Stimulated activated CD4-positive, alpha-beta T cell treated with anti-CD3 and anti-CD28 coated beads, Interleukin-12 subunit alpha, Interleukin-12 subunit beta, amount 100 ng/mL, for 4 hours (primary cell): ENCODE data around the gene LTBP4.
"Not testable (repeated sequence)": the region's sequence is repeated elsewhere in the genome, so short reads cannot be mapped to it uniquely, and the experiment has no call there.

Experiments used
- DNase-seq: peaks from one replicate; pipeline ENCODE4 v3.0.0-alpha.2; 2020

LTBP4 gene

GRCh38 chr19:40601134-40601974, at the start of gene LTBP4:
Gene LTBP4, plus strand, starts transcription at chr19:40601369. Its CDS starts 19 bp downstream, at chr19:40601388.
- DNase-seq: peak; percentile 34

GRCh38 chr19:40552848-40553247, 48.3 kb upstream of the LTBP4 start:
- no peak for DNase-seq

- no peak for DNase-seq
These were observed 47.0 kb upstream of the LTBP4 start for GRCh38 chr19:40553885-40554857.

GRCh38 chr19:40555978-40556689, 45.0 kb upstream of the LTBP4 start:
- no peak for DNase-seq

GRCh38 chr19:40556953-40557530, 44.1 kb upstream of the LTBP4 start:
- DNase-seq: no peak

- DNase-seq: no peak
These were observed 41.8 kb upstream of the LTBP4 start for GRCh38 chr19:40559394-40559793.

GRCh38 chr19:40560092-40560507, 41.1 kb upstream of the LTBP4 start:
- no peak for DNase-seq

GRCh38 chr19:40561947-40562346, 39.2 kb upstream of the LTBP4 start:
- DNase-seq: no peak

GRCh38 chr19:40564535-40564934, 36.6 kb upstream of the LTBP4 start:
- not testable (repeated sequence) for DNase-seq

- DNase-seq: no peak
These were observed 35.8 kb upstream of the LTBP4 start for GRCh38 chr19:40565355-40565754.

- DNase-seq: no peak
These were observed 35.2 kb upstream of the LTBP4 start for GRCh38 chr19:40565910-40566495.

- no peak for DNase-seq
These were observed 34.0 kb upstream of the LTBP4 start for GRCh38 chr19:40567040-40567749.

GRCh38 chr19:40567750-40568494, 33.2 kb upstream of the LTBP4 start:
- DNase-seq: no peak

GRCh38 chr19:40570313-40571004, 30.7 kb upstream of the LTBP4 start:
- DNase-seq: peak; percentile 93

- DNase-seq: no peak
These were observed 30.2 kb upstream of the LTBP4 start for GRCh38 chr19:40571005-40571318.

- no peak for DNase-seq
These were observed 29.2 kb upstream of the LTBP4 start for GRCh38 chr19:40571831-40572495.

- DNase-seq: no peak
These were observed 25.8 kb upstream of the LTBP4 start for GRCh38 chr19:40575326-40575725.

GRCh38 chr19:40576151-40576584, 25.0 kb upstream of the LTBP4 start:
- DNase-seq: no peak

- DNase-seq: peak; percentile 89
These were observed 24.4 kb upstream of the LTBP4 start, which contains the start of gene SHKBP1 for GRCh38 chr19:40576585-40577451. Gene SHKBP1, plus strand, starts transcription at chr19:40576873. Its CDS starts 27 bp downstream, at chr19:40576900.
